ENCODE measurements around the gene BTBD10. TPM values are rescaled to one million over a fixed set of nuclear protein-coding genes. Genes with fewer than 3 reads are reported as not detected.

BTBD10 gene
- total RNA-seq, 1 donor: 55.7 TPM

GRCh38 chr11:13355191-13355590, 107.8 kb downstream of the BTBD10 start:
- Histone ChIP-seq H3K27me3 (ENCODE audit: insufficient read depth, low read length) (no peaks in the 10 kb centered on the region), H3K36me3 (ENCODE audit: insufficient read depth, low read length) (peaks cover 8% of the 10 kb centered on the region), H3K27ac (ENCODE audit: low read depth, low read length) (no peak overlapping the region), H4K20me1 (ENCODE audit: insufficient read depth, low read length) (no peaks in the 10 kb centered on the region), H3K4me3 (ENCODE audit: insufficient read depth, low read length) (no peak overlapping the region), H3K9me3 (ENCODE audit: low read depth, low read length) (no peaks in the 10 kb centered on the region), H3K79me2 (ENCODE audit: insufficient read depth, low read length) (no peaks in the 10 kb centered on the region), H3K4me2 (ENCODE audit: insufficient read depth, low read length) (no peak overlapping the region), H3K4me1 (ENCODE audit: insufficient read depth, low read length) (no peaks in the 10 kb centered on the region), H2AFZ (ENCODE audit: low read length) (no peak overlapping the region)
- TF ChIP-seq CTCF (IDR thresholded peaks at IDR 0.05; ENCODE audit: extremely low read depth, low read depth, low read length): no peak
- no peak for DNase-seq (ENCODE audit: insufficient read length, low spot score, missing footprints)

- H3K9me3 ChIP-seq (ENCODE audit: low read depth, low read length): no peaks in the 10 kb centered on the region
- DNase-seq (ENCODE audit: insufficient read length, low spot score, missing footprints): no peak
- no peak overlapping the region for H2AFZ ChIP-seq (ENCODE audit: low read length)
- no peaks in the 10 kb centered on the region for H3K27me3 ChIP-seq (ENCODE audit: insufficient read depth, low read length)
- H4K20me1 ChIP-seq (ENCODE audit: insufficient read depth, low read length): no peaks in the 10 kb centered on the region
- H3K27ac ChIP-seq (ENCODE audit: low read depth, low read length): no peak overlapping the region
- no peaks in the 10 kb centered on the region for H3K4me1 ChIP-seq (ENCODE audit: insufficient read depth, low read length)
- peaks cover 8% of the 10 kb centered on the region for H3K36me3 ChIP-seq (ENCODE audit: insufficient read depth, low read length)
- H3K4me2 ChIP-seq (ENCODE audit: insufficient read depth, low read length): no peak overlapping the region
- H3K4me3 ChIP-seq (ENCODE audit: insufficient read depth, low read length): no peak overlapping the region
- no peaks in the 10 kb centered on the region for H3K79me2 ChIP-seq (ENCODE audit: insufficient read depth, low read length)
- peak; percentile 63 for TF ChIP-seq CTCF (IDR thresholded peaks at IDR 0.05; ENCODE audit: extremely low read depth, low read depth, low read length)
Measured at GRCh38 chr11:13354335-13354734, 108.7 kb downstream of the BTBD10 start.

GRCh38 chr11:13352711-13353110, 110.3 kb downstream of the BTBD10 start:
- H3K4me3 ChIP-seq (ENCODE audit: insufficient read depth, low read length): no peak overlapping the region
- TF ChIP-seq CTCF (IDR thresholded peaks at IDR 0.05; ENCODE audit: extremely low read depth, low read depth, low read length): no peak
- H2AFZ ChIP-seq (ENCODE audit: low read length): no peak overlapping the region
- H3K4me2 ChIP-seq (ENCODE audit: insufficient read depth, low read length): no peak overlapping the region
- H3K79me2 ChIP-seq (ENCODE audit: insufficient read depth, low read length): no peaks in the 10 kb centered on the region
- no peak overlapping the region for H3K27ac ChIP-seq (ENCODE audit: low read depth, low read length)
- no peaks in the 10 kb centered on the region for H3K27me3 ChIP-seq (ENCODE audit: insufficient read depth, low read length)
- H3K36me3 ChIP-seq (ENCODE audit: insufficient read depth, low read length): peaks cover 8% of the 10 kb centered on the region
- H4K20me1 ChIP-seq (ENCODE audit: insufficient read depth, low read length): no peaks in the 10 kb centered on the region
- H3K9me3 ChIP-seq (ENCODE audit: low read depth, low read length): no peaks in the 10 kb centered on the region
- H3K4me1 ChIP-seq (ENCODE audit: insufficient read depth, low read length): no peaks in the 10 kb centered on the region
- DNase-seq (ENCODE audit: insufficient read length, low spot score, missing footprints): no peak

- no peak overlapping the region for H3K27ac ChIP-seq (ENCODE audit: low read depth, low read length)
- H3K27me3 ChIP-seq (ENCODE audit: insufficient read depth, low read length): no peaks in the 10 kb centered on the region
- H3K4me1 ChIP-seq (ENCODE audit: insufficient read depth, low read length): no peaks in the 10 kb centered on the region
- no peaks in the 10 kb centered on the region for H4K20me1 ChIP-seq (ENCODE audit: insufficient read depth, low read length)
- peaks cover 3% of the 10 kb centered on the region for H3K79me2 ChIP-seq (ENCODE audit: insufficient read depth, low read length)
- DNase-seq (ENCODE audit: insufficient read length, low spot score, missing footprints): no peak
- no peaks in the 10 kb centered on the region for H3K9me3 ChIP-seq (ENCODE audit: low read depth, low read length)
- no peak overlapping the region for H3K4me3 ChIP-seq (ENCODE audit: insufficient read depth, low read length)
- H3K36me3 ChIP-seq (ENCODE audit: insufficient read depth, low read length): no peaks in the 10 kb centered on the region
- no peak overlapping the region for H2AFZ ChIP-seq (ENCODE audit: low read length)
- H3K4me2 ChIP-seq (ENCODE audit: insufficient read depth, low read length): no peak overlapping the region
- no peak for TF ChIP-seq CTCF (IDR thresholded peaks at IDR 0.05; ENCODE audit: extremely low read depth, low read depth, low read length)
Measured at GRCh38 chr11:13349581-13349980, 113.4 kb downstream of the BTBD10 start.

All from osteoblast (primary cell).